ENCODE measurements around the gene HAAO.

Gene HAAO

GRCh38 chr2:42767080-42767898 lies 25.1 kb downstream of the HAAO start:
- no peak for DNase-seq

GRCh38 chr2:42765686-42766085 lies 26.7 kb downstream of the HAAO start:
- no peak for DNase-seq

DNA sequence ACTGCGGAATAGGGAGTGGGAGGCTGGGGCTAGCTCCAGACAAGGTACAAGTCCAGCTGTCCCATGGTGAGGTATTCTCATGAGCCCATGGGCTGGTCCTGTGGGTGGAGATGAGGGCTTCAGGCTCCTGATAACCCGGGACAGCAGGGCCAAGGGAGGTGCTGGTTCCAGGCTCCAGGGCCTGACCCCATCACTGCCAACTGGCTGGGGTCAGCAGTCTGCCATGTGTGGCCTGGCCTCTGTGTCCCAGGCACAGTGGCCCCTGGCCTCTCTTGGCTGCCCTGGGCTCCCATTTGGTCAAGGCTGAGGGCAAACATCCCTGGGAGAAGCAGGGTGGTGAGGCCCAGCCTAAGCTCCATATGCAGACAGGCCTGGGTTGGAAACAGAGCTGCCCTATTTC lies 27.5 kb downstream of the HAAO start:
- DNase-seq: no peak

- no peak for DNase-seq
Measured at GRCh38 chr2:42764096-42764495, 28.3 kb downstream of the HAAO start, which contains the start of gene OXER1. TSS of gene OXER1 (minus strand) at chr2:42764135. CDS start at chr2:42764062, 73 bp downstream.

- DNase-seq: no peak
Measured at GRCh38 chr2:42762823-42763804, 29.3 kb downstream of the HAAO start.

GRCh38 chr2:42762155-42762554 lies 30.2 kb downstream of the HAAO start:
- no peak for DNase-seq

DNA sequence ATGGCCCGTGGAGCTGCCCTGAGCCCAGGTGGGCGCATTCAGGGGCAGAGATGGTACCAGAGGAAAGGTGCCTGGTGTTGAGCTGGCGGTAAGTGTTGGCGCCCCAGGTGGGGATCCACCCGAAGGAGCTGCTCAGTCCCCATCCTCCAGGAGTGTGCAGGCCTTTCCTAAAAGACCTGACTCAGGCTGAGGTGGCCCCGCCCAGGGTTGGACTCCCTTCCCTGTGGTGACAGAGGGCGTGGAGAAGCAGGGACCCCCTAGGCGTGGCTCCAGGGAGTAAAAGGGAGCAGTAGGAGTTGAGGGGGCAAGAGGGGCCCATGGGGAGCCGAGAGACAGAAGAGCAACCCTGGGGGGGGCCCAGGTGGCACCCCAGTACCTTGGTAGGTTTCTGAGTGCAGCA lies 30.8 kb downstream of the HAAO start:
- no peak for DNase-seq

DNA sequence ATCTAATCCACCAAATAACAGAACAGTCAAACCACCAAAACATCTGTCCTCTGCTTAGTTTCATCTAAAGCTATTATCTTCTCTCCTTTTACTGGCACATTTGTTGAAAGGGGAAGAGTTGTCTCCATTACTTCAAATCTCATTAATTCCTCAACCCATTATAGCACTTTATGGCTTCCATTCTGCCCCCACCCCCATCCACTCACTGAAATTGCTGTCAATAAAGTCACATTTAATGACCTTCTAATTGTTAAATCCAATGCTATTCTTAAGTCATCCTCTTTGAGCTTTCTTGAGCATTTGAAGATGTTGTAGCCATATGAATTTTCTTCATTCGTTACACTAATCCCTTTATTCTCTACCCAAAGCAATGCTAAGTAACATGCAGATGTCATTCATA lies 33.6 kb downstream of the HAAO start:
- DNase-seq: no peak

DNA sequence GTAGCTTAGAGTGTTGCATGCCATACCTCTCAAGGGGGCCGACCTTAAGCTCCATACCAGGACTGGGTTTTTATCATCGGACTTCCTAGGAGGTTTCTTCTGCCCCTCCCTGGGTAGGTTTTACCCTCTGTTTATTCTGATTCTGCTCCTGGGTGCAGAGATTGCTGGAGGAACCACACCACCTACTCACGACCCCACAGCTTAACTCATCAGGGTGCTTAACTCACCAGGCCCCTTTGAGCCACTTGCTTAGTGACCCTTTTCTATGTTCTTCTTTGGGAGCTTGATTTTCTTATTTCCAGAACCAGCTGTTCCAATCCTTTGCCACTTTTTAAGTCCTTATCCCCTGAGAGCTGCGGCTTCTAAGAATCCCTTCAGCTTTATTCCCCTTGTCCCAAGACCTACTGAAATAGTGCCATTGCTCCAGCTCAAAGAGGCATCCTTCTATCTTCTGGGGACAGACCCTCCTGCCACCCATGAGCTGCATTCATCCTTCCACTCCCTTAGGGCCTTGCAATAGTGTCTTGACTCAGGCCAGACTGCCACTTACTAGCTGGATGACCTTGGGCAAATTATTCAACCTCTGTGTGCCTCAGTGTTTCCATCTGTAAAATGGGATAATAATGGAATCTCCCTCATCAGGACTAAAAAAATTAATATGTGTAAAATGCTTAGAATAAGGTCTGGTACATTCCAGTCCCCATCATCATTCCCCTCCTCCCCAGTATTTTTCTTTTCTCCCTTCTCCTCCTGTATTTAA lies 34.2 kb downstream of the HAAO start:
- DNase-seq: no peak

- DNase-seq: no peak
Measured at GRCh38 chr2:42756966-42757513, 35.3 kb downstream of the HAAO start.

GRCh38 chr2:42756150-42756775 lies 36.1 kb downstream of the HAAO start:
- DNase-seq: no peak

DNA sequence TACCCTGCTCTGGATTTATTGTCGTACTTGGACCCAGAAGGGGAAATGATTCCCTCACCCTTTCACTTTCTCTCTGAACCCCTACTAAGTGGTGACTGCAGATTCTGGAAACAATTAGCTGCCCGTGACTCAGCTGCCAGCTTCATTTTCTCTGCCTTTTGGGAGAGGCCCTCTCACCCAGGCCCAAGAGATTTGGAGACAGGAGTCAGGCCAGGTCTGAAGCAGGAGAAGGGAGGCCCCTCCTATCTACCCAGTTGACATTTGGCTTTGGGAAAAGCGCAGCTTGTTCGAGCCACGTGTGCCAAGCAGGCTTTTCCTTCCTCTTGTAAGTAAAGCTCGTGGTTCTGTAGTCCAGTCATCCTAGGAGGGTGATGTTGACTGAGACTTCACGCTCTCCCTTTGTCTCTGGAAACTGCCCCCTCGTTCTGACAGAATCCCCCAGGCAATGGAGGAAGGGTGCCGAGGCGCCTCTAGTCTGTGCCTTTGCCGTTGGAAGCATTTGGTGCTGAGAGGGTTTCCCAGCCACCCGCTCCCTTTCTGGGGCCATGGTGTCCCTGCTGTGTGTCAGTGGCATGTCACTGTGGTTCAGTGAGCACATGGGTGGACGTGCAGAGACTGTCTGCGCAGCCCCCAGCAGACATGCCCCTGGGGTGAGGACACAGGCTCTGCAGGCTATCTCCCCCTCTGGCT lies 37.0 kb downstream of the HAAO start:
- DNase-seq: no peak

GRCh38 chr2:42754776-42755140 lies 37.6 kb downstream of the HAAO start:
- no peak for DNase-seq

GRCh38 chr2:42754021-42754775 lies 38.2 kb downstream of the HAAO start:
- no peak for DNase-seq

DNA sequence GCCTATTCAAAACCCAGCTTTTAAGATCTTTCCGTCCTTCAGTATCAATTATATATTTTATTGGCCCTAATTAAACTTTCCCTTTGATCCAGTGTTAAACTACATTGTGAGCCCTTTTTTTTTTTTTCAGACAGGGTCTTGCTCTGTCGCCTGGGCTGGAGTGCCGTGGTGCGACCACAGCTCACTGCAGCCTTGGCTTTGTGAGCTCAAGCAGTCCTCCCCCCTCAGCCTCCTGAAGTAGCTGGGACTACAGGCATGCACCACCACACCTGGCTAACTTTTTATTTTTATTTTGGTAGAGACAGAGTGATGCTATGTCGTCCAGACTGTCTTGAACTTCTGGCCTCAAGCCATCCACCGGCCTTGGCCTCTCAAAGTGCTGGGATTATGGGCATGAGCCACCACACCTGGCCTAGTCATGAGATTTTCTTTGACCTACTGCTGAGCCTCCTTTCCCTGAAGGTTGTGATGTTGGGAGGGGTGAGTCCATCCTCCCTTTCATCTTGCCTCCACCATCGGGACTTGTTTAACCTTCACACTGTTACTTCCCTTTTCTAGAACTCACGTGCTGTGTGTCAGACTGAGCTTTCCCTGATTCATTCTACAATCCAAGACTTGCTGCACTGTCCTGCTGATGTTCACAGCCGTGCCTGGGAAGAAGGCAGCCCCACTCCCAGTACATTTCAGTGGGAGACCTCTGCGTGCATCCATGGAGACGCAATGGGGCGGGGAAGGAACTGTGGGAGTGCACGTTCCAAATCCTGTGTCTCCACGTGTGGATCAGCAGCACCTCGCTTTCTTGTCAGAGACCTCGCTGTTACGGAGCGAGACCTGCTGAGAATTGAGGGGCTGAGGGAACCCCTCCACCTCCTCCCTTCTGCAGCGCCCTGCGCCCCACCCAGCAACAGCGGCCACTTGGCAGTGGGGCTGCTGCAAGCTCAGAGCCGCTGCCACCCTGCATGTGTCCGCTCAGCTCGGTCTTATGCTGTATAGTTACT lies 39.3 kb downstream of the HAAO start:
- DNase-seq: no peak

DNA sequence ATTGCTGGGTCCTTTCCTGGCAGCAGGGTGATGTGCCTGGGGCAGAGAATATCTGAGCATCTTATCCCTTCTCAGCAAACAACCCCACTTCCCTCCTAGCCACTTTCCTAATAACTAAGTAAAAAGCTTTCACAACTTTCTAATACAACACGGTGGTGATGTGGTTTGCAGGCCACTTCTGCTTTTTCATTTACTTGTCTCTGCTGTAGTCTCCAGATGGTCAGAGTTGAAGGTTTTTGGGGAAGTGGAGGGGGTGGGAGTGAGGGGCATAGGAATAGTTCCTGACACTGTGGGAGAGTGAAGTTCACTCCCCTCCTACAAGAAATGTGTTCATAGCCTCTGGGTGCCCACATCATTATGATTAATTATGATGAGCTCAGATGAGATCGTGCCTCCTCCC lies 40.1 kb downstream of the HAAO start:
- DNase-seq: peak; percentile 24

- no peak for DNase-seq
Measured at GRCh38 chr2:42748840-42749239, 43.5 kb downstream of the HAAO start.

DNA sequence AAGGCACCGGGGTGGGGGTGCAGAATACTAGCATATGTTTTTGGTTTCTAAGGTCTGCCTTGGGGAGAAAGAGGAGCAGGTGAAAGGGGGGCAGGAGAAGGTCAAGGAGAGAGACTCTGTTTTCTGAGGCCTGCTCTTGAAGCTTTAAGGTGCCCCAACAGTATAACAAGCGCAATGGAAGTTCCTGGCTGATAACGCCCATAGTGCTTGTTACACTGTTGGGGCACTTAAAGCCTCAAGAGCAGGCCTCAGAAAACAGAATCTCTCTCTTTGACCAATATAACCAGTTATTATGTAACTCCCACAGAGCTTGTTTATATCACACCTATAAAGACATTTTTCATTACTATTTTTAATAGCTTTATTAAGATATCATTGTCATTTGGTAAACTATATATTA lies 45.0 kb downstream of the HAAO start:
- DNase-seq: no peak

DNA sequence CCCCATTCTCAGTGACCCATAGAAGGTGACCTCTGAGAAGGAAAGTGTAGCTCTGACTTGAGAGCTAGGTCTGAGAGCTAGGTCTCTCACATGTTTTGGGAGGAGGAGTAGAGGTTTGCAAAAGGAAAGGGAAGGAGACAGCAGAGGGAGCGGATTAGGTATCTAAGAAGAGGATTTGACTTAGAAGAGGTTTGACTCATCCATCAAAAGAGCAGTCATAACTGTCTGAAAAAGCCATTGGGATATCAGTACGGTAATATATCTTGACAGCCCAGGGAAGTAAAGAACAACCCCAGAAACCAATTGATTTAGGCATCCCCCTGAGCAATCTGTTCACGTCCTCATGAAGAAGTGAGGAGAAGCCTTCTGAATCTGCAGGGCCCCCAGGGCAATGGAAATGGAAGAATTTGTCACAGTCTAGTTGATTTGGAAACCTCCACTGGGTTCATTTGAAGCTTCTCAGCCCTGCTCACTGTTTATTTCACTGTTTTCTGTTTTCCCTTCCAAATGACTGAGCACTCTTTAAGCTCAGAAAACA lies 47.8 kb downstream of the HAAO start:
- no peak for DNase-seq
